HepG2 (cell line): Measurements from ENCODE around the gene JADE2. TPM values are rescaled to one million over a fixed set of nuclear protein-coding genes. Genes with fewer than 3 reads are reported as not detected.
A peak's percentile ranks its signal among the peaks of the same experiment; 100 is the strongest.

Source experiments
- ATAC-seq: fragments of 200-7000 bp; cut with Tn5 transposase; 3 replicates; pipeline ENCODE4 v1.9.1; 2020; ENCODE audit warnings: mild to moderate bottlenecking, moderate library complexity
- BruUV-seq: library from RNA; stranded (reverse); fragments of 400-500 nt; replicated peaks from 2 replicates; lab custom pipeline; 2021; lab: Mats Ljungman, UMichigan
- CTCF ChIA-PET: fragments of 300-600 bp; formaldehyde crosslinking; extraction: SDS; loops from one replicate; lab custom pipeline; 2021; ENCODE audit warnings: low total read pairs, inconsistent platforms, low intra/inter-chr PET ratio; lab: Yijun Ruan, JAX
- POLR2A ChIA-PET: fragments of 350-600 bp; sonication (Branson Sonifier 250); formaldehyde crosslinking; loops from one replicate; lab custom pipeline; 2020; ENCODE audit warnings: antibody characterized with exemption, inconsistent platforms; lab: Yijun Ruan, JAX
- DNase-seq: peaks from one replicate; pipeline ENCODE4 v3.0.0-alpha.2; 2015; ENCODE audit warnings: low spot score
- FAIRE-seq: peaks from 3 replicates; lab custom pipeline; 2011; peaks lifted over from hg19 to GRCh38; lab: Jason Lieb, UNC
- H2AFZ ChIP-seq: one replicate; pipeline ENCODE4 v1.6.1; 2011; ENCODE audit warnings: low read length, inconsistent platforms
- H3K27ac ChIP-seq: fragments of 300-600 bp; 3 replicates; pipeline ENCODE4 v1.8.0; 2011; ENCODE audit warnings: mixed run types, mild to moderate bottlenecking, mixed read lengths, low read length, inconsistent platforms; ENCODE audit not compliant: insufficient read depth; ENCODE audit errors: extremely low read length
- H3K27me3 ChIP-seq, 2 experiments: fragments of 200-600 bp in 1 of 2; 2 replicates in 1 of 2; 3 replicates in 1 of 2; pipeline versions ENCODE4 v1.6.0 to v1.8.0; 2011; ENCODE audit warnings: low read length in 2 of 2, mild to moderate bottlenecking in 2 of 2, moderate library complexity in 2 of 2, inconsistent platforms in 1 of 2; ENCODE audit not compliant: insufficient read depth in 2 of 2, control insufficient read depth in 1 of 2
- H3K36me3 ChIP-seq, 2 experiments: fragments of 200-600 bp in 1 of 2; replicated peaks in 1 of 2; 2 replicates in 1 of 2; 3 replicates in 1 of 2; pipeline versions ENCODE4 v1.5.1 to v1.8.0; 2011; ENCODE audit warnings: low read length in 2 of 2, inconsistent platforms in 1 of 2; ENCODE audit not compliant: insufficient read depth in 2 of 2, control insufficient read depth in 1 of 2
- H3K4me1 ChIP-seq: 2 replicates; pipeline ENCODE4 v1.5.1; 2012; ENCODE audit warnings: low read length, inconsistent platforms; ENCODE audit not compliant: insufficient read depth
- H3K4me2 ChIP-seq: 2 replicates; pipeline ENCODE4 v1.6.0; 2011; ENCODE audit warnings: low read depth, low read length, inconsistent platforms
- H3K4me3 ChIP-seq, 3 experiments: fragments of 200-600 bp in 1 of 3; sonication (generic), shearing (Covaris generic) in 1 of 3; replicated peaks in 1 of 3; 2 replicates each; pipeline ENCODE4 v1.5.1; 2011 to 2016; ENCODE audit warnings: low read length in 3 of 3, inconsistent platforms in 2 of 3, low read depth in 2 of 3, mild to moderate bottlenecking in 2 of 3, control low read depth in 1 of 3, mixed read lengths in 1 of 3; ENCODE audit not compliant: insufficient read depth in 1 of 3
- H3K79me2 ChIP-seq: one replicate; pipeline ENCODE4 v1.6.1; 2011; ENCODE audit warnings: low read length, inconsistent platforms; ENCODE audit not compliant: insufficient read depth
- H3K9ac ChIP-seq: 2 replicates; pipeline ENCODE4 v1.6.0; 2011; ENCODE audit warnings: mild to moderate bottlenecking, low read depth, low read length, inconsistent platforms; ENCODE audit not compliant: insufficient read depth
- H3K9me3 ChIP-seq: 2 replicates; pipeline ENCODE4 v1.5.1; 2012; ENCODE audit warnings: mild to moderate bottlenecking, low read length
- H4K20me1 ChIP-seq: 2 replicates; pipeline ENCODE4 v1.6.0; 2011; ENCODE audit warnings: inconsistent platforms, mild to moderate bottlenecking, low read length, moderate library complexity; ENCODE audit not compliant: insufficient read depth
- HMGXB3 ChIP-seq: sonication (generic); formaldehyde crosslinking; IDR thresholded peaks from 2 replicates; pipeline ENCODE4 v1.4.0; 2020; ENCODE audit warnings: missing genetic modification reagents, borderline replicate concordance
- KMT2B ChIP-seq: IDR thresholded peaks from 2 replicates; pipeline ENCODE4 v1.6.1; 2016; ENCODE audit warnings: missing genetic modification reagents, missing compliant biosample characterization
- PHF21A ChIP-seq: sonication (generic); formaldehyde crosslinking; IDR thresholded peaks from 2 replicates; pipeline ENCODE4 v1.5.0; 2020; ENCODE audit warnings: mild to moderate bottlenecking, missing genetic modification reagents
- POLR2G ChIP-seq: fragments of 200-400 bp; formaldehyde crosslinking; IDR thresholded peaks from 2 replicates; pipeline ENCODE4 v1.6.1; 2018; ENCODE audit warnings: mild to moderate bottlenecking, low read depth, low read length, moderate library complexity
- TFE3 ChIP-seq: IDR thresholded peaks from 2 replicates; pipeline ENCODE4 v1.6.1; 2016
- TRIM24 ChIP-seq: sonication (generic); formaldehyde crosslinking; IDR thresholded peaks from 2 replicates; pipeline ENCODE4 v1.8.0; 2022; ENCODE audit warnings: mild to moderate bottlenecking, missing genetic modification reagents
- ZNF121 ChIP-seq: sonication (generic); formaldehyde crosslinking; IDR thresholded peaks from 2 replicates; pipeline ENCODE4 v1.5.0; 2020; ENCODE audit warnings: mild to moderate bottlenecking, missing genetic modification reagents
- ZNF333 ChIP-seq: sonication (generic); formaldehyde crosslinking; IDR thresholded peaks from 2 replicates; pipeline ENCODE4 v1.4.0; 2020; ENCODE audit warnings: mild to moderate bottlenecking, missing genetic modification reagents, borderline replicate concordance
- ZNF75D ChIP-seq: sonication (generic); formaldehyde crosslinking; IDR thresholded peaks from 2 replicates; pipeline ENCODE4 v1.8.1; 2023; ENCODE audit warnings: missing genetic modification reagents, mild to moderate bottlenecking, borderline replicate concordance
- WGBS: methylation state at CpG from one replicate; pipeline ENCODE4 v1.1.6; 2017; ENCODE audit warnings: low lambda C conversion rate; 5-methylcytosine and 5-hydroxymethylcytosine counted together
- in situ Hi-C: cut with HindIII; loops from 2 replicates; pipeline ENCODE4 v1.10.0; 2017; ENCODE audit warnings: low pct_unique_long_range_greater_than_20kb; ENCODE audit not compliant: extremely low pct_ligation_motif_present
- intact Hi-C: fragments of 100-400 bp; cut with micrococcal nuclease; formaldehyde crosslinking; loops from one replicate; pipeline ENCODE4 v1.10.0; 2022; ENCODE audit not compliant: unreplicated experiment
- polyA plus RNA-seq, 8 experiments: library from polyadenylated mRNA; depleted of rRNA in 3 of 8; stranded (reverse) in 7 of 8; unstranded in 1 of 8; fragments of >200 nt; fragmentation: Illumina TruSeq in 4 of 8; extraction: Trizol in 4 of 8; gene quantifications; 2 replicates each; pipeline versions ENCODE4 v1.2.1 to v1.2.3, GENCODE V29; 2011 to 2016; ENCODE audit warnings: low read depth in 4 of 8, missing spikeins in 1 of 8, mixed read lengths in 1 of 8; ENCODE audit not compliant: insufficient read depth in 1 of 8
- total RNA-seq, 5 experiments: library from RNA; depleted of rRNA; stranded (reverse); fragments of >200 nt; fragmentation: Illumina TruSeq; extraction: Trizol; gene quantifications; 2 replicates each; pipeline ENCODE4 v1.2.3, GENCODE V29; 2016; ENCODE audit warnings: low read depth in 1 of 5

The JADE2 gene
- total and polyA plus RNA-seq, 2 of the 13 experiments (the other 11 are each of a cell fraction or from before 2014, with no cell fraction given), result 7.5 to 15.1 TPM

- DNase-seq (no peak), FAIRE-seq (no peak), ATAC-seq (no peak)
- Histone ChIP-seq H3K79me2 (peaks cover 13% of the 10 kb centered on the region), H4K20me1 (no peaks in the 10 kb centered on the region), H3K4me3 (no peak overlapping the region), H3K9me3 (no peaks in the 10 kb centered on the region), H3K27ac (peak overlapping the region; percentile 29), H3K9ac (peak overlapping the region; percentile 20; the same call in 1 of the 2 replicates), H3K27me3 (no peaks in the 10 kb centered on the region; a peak in 1 of 5 replicates), H3K36me3 (no peaks in the 10 kb centered on the region), H3K4me1 (peaks cover 95% of the 10 kb centered on the region), H3K4me2 (peak overlapping the region; percentile 26), H2AFZ (no peak overlapping the region)
- ChIA-PET CTCF (no interaction called here), POLR2A (interaction anchor here (1.3 to 6.1 kb wide), 3 partner anchors 19 to 93 kb away, joined by 3 to 77 read pairs (median 6); no protein-coding TSS in a partner anchor)
- WGBS, result 95% methylated on average over 7 of the region's 8 CpGs
- intact Hi-C loops, result no loop called here
- no TSS peak for BruUV-seq
- in situ Hi-C loops, result no loop called here
- TF ChIP-seq ZNF121 (CRISPR knock-in tag) (peak; percentile 79), POLR2G (0 out of 2 replicates have a peak, but pooled peaks have one; percentile 3), KMT2B (CRISPR knock-in tag) (no peak)
Measured at GRCh38 chr5:134508521-134509195, 16.8 kb upstream of the JADE2 start.

- H3K9me3 ChIP-seq, result no peaks in the 10 kb centered on the region
- peak; percentile 70 for DNase-seq
- H3K79me2 ChIP-seq, result peaks cover 13% of the 10 kb centered on the region
- H4K20me1 ChIP-seq, result no peaks in the 10 kb centered on the region
- H3K27me3 ChIP-seq, result no peaks in the 10 kb centered on the region; a peak in 1 of 5 replicates
- TSS peak; percentile 23 for BruUV-seq
- ChIA-PET CTCF (no interaction called here), POLR2A (interaction anchor here (0.8 to 6.1 kb wide), 4 partner anchors 16 to 94 kb away, joined by 3 to 77 read pairs (median 6); partner anchors contain the start of gene JADE2)
- intact Hi-C loops (no loop called here), in situ Hi-C loops (loop anchor here (5.0 kb wide), 2 partner anchors 42 to 97 kb away; partner anchors contain the start of gene CDKN2AIPNL)
- H3K4me3 ChIP-seq, result no peak overlapping the region
- H3K4me2 ChIP-seq, result peak overlapping the region; percentile 26
- WGBS, result 91% methylated on average over 13 of the region's 13 CpGs
- H2AFZ ChIP-seq, result no peak overlapping the region
- H3K27ac ChIP-seq, result peak overlapping the region; percentile 29
- no peak overlapping the region for H3K9ac ChIP-seq
- FAIRE-seq, result peak; percentile 46
- H3K36me3 ChIP-seq, result no peaks in the 10 kb centered on the region
- peaks cover 94% of the 10 kb centered on the region for H3K4me1 ChIP-seq
- no peak for ATAC-seq
- TF ChIP-seq TRIM24 (no peak), ZNF75D (CRISPR knock-in tag) (0 out of 2 replicates have a peak, but pooled peaks have one; percentile 58), HMGXB3 (CRISPR knock-in tag) (0 out of 2 replicates have a peak, but pooled peaks have one; percentile 33), PHF21A (0 out of 2 replicates have a peak, but pooled peaks have one; percentile 11), TFE3 (CRISPR knock-in tag) (no peak), ZNF333 (CRISPR knock-in tag) (no peak)
Measured at GRCh38 chr5:134509308-134510040, 16.0 kb upstream of the JADE2 start.
